BE2C (cell line): ENCODE data around the gene NKAPL.

Experiments
- DNase-seq: peaks from one replicate; pipeline ENCODE4 v3.0.0-alpha.2; 2020
- H3K27me3 ChIP-seq: fragments of 250-450 bp; sonication (Bioruptor Pico); 2 replicates; pipeline ENCODE4 v1.5.1; 2020; ENCODE audit warnings: mild to moderate bottlenecking
- H3K36me3 ChIP-seq: fragments of 250-450 bp; sonication (Bioruptor Pico); 2 replicates; pipeline ENCODE4 v1.5.1; 2020; ENCODE audit warnings: mild to moderate bottlenecking
- H3K4me1 ChIP-seq: fragments of 250-450 bp; sonication (Bioruptor Pico); 2 replicates; pipeline ENCODE4 v1.5.1; 2020
- H3K4me3 ChIP-seq: 2 replicates; pipeline ENCODE4 v1.5.1; 2011; ENCODE audit warnings: low read depth, low read length
- H3K9me3 ChIP-seq: fragments of 250-450 bp; sonication (Bioruptor Pico); 2 replicates; pipeline ENCODE4 v1.5.1; 2020
- TF ChIP-seq, protein P1 (sequence below): IDR thresholded peaks from 2 replicates; pipeline ENCODE4 v1.5.1; 2012; ENCODE audit warnings: mild to moderate bottlenecking, low read depth, low read length

NKAPL gene

DNA sequence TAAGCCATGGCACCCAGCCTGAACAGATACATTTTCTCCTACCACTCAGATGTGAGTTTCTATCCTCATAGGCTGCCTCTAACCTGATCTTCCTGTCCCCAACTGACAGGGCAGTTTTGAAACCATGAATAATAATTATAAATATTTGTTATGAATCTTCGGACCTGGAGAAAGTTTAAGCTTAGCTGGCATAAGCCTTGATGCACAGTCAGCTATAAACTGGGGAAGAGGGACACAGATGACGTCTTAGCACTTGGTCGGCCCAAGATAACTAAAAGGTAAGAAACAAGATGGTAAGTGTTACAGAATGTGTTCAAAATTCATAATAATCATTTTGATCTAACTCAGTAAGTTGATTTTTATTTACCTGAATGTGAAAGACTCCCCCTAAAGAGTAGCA is 15.2 kb upstream of the NKAPL start:
- TF ChIP-seq, protein P1, sequence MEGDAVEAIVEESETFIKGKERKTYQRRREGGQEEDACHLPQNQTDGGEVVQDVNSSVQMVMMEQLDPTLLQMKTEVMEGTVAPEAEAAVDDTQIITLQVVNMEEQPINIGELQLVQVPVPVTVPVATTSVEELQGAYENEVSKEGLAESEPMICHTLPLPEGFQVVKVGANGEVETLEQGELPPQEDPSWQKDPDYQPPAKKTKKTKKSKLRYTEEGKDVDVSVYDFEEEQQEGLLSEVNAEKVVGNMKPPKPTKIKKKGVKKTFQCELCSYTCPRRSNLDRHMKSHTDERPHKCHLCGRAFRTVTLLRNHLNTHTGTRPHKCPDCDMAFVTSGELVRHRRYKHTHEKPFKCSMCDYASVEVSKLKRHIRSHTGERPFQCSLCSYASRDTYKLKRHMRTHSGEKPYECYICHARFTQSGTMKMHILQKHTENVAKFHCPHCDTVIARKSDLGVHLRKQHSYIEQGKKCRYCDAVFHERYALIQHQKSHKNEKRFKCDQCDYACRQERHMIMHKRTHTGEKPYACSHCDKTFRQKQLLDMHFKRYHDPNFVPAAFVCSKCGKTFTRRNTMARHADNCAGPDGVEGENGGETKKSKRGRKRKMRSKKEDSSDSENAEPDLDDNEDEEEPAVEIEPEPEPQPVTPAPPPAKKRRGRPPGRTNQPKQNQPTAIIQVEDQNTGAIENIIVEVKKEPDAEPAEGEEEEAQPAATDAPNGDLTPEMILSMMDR = no peak
- H3K27me3 ChIP-seq = no peaks in the 10 kb centered on the region
- no peak for DNase-seq
- peaks cover 21% of the 10 kb centered on the region for H3K36me3 ChIP-seq
- no peaks in the 10 kb centered on the region for H3K4me1 ChIP-seq
- no peak overlapping the region for H3K4me3 ChIP-seq
- no peaks in the 10 kb centered on the region for H3K9me3 ChIP-seq

DNA sequence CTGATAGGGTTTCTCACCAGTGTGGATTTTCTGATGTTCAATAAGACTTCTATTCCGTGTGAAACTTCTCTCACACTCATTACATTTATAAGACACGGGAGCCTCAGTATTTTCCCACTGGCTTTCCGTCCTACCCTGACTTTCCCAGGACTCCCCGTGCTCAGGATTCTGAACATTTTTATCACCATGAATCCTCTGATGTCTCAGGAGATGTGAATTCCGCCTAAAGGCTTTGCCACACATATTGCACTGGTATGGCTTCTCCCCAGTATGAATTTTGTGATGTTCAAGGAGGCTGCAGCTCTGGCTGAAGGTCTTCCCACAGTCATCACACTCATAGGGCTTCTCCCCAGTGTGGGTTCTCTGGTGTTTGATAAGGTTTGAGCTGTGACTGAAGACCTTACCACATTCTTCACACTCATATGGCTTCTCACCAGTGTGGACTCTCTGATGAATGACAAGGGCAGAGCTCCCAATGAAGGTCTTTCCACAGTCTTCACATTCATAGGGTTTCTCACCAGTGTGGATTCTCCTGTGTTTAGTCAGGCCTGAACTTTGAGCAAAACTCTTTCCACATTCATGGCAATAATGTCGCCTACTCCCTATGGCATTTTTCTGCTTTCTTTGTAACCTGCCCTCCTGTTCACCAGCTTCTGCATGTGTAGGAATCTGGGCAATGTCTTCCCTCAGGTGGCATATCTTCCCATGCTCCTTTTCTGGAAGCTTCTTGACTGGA is 13.7 kb upstream of the NKAPL start:
- TF ChIP-seq, protein P1 = no peak
- no peaks in the 10 kb centered on the region for H3K9me3 ChIP-seq
- no peak overlapping the region for H3K4me3 ChIP-seq
- no peak for DNase-seq
- no peaks in the 10 kb centered on the region for H3K4me1 ChIP-seq
- no peaks in the 10 kb centered on the region for H3K27me3 ChIP-seq
- peaks cover 21% of the 10 kb centered on the region for H3K36me3 ChIP-seq

DNA sequence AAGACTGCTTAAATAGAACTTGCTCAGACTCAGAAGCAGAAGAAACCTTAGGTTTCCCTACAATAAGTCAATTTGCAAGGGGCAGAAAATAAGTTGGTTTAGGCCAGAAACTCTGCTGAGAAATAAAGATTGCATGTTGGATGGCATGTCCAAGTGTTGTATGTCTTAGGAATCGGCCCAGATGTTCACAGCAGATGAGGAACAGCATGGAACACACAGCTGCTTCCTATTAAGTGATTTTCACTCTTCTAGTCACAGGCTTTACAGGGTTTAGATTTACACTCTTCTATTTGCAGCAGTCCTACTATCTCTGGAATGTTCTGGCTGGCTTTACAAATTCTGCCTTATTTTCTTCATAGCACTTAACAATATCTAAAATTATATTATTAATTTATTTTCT is 10.2 kb upstream of the NKAPL start:
- Histone ChIP-seq H3K9me3 (no peaks in the 10 kb centered on the region), H3K27me3 (no peaks in the 10 kb centered on the region), H3K4me1 (0 out of 2 replicates have a peak, but pooled peaks cover 5% of the 10 kb centered on the region), H3K4me3 (no peak overlapping the region), H3K36me3 (peaks cover 21% of the 10 kb centered on the region)
- TF ChIP-seq, protein P1 = no peak
- DNase-seq = no peak

DNA sequence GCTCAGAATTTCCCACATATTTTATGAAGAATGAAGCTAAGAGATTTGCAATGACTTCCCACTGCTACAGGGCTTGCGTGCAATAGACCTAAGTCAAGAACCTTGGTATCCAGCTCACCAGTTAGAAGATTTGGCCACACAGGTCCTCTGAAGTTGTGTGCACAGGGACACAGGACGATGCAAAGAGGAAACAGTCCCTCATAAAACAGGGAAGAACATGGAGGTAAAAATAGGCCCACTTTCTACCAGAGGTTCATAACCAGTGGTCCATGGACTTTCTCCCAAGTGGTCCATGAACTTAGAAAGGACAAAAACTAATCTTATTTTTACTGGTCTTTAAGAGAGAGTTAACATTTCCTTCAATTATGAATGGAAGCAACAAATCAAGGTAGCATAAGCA is 8.3 kb upstream of the NKAPL start:
- TF ChIP-seq, protein P1 = no peak
- H3K9me3 ChIP-seq = no peaks in the 10 kb centered on the region
- DNase-seq = no peak
- H3K4me1 ChIP-seq = 0 out of 2 replicates have a peak, but pooled peaks cover 5% of the 10 kb centered on the region
- peaks cover 8% of the 10 kb centered on the region for H3K36me3 ChIP-seq
- peak overlapping the region; percentile 95 for H3K4me3 ChIP-seq
- no peaks in the 10 kb centered on the region for H3K27me3 ChIP-seq

DNA sequence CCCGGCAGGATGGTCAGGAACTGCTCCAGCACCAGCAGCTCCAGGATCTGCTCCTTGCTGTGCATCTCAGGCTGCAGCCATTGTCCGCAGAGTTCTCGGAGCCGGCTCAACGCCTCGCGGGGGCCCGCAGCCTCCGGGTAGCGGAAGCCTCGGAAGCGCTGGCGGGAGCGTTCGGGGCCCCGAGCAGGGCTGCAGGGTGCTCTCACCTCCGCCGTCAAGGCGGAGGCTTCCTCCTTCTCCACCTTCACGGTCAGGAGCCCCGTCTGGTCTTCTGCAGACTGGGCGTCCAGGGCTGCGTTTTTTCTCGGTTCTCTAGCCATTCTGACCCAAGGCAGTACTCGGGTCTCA is 7.5 kb upstream of the NKAPL start:
- no peaks in the 10 kb centered on the region for H3K36me3 ChIP-seq
- peak overlapping the region; percentile 95 for H3K4me3 ChIP-seq
- H3K27me3 ChIP-seq = no peaks in the 10 kb centered on the region
- peak; percentile 21 for DNase-seq
- H3K9me3 ChIP-seq = no peaks in the 10 kb centered on the region
- TF ChIP-seq, protein P1 = no peak
- H3K4me1 ChIP-seq = 0 out of 2 replicates have a peak, but pooled peaks cover 5% of the 10 kb centered on the region
